HPDE6-E6E7 (cell line): ENCODE data around the gene SAMD9L.

ENCODE experiments used
- DNase-seq: peaks from one replicate; pipeline ENCODE4 v3.0.0; 2011; ENCODE audit warnings: missing footprints; ENCODE audit errors: extremely low spot score

SAMD9L gene

GRCh38 chr7:93148144-93148543, at the start of gene SAMD9L:
Gene SAMD9L (minus strand): TSS chr7:93148385. CDS start chr7:93135971, 12,414 bp downstream.
- DNase-seq: peak; percentile 31

GRCh38 chr7:93196336-93196735, 48.2 kb upstream of the SAMD9L start:
- DNase-seq: no peak

DNA sequence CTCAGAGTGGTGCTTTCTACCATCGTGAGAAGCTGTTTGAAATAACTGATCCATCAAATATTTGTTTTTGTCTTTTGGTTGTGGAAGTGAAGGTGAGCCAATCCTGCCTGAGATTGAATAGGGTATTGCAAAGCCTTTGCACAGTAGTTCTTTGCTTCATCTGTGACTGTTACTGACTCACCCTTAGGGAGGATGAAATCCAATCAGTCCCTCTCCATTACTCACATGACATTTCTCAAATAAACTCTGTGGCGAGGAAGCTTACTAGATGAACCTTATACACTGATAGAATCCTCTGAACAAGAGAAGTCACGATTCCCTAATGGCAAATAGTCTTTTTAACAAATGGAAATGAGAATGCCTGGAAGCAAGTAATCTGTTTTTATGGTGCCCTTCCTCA, 46.2 kb upstream of the SAMD9L start:
- peak; percentile 12 for DNase-seq

GRCh38 chr7:93188870-93189634, 40.9 kb upstream of the SAMD9L start:
- no peak for DNase-seq

DNA sequence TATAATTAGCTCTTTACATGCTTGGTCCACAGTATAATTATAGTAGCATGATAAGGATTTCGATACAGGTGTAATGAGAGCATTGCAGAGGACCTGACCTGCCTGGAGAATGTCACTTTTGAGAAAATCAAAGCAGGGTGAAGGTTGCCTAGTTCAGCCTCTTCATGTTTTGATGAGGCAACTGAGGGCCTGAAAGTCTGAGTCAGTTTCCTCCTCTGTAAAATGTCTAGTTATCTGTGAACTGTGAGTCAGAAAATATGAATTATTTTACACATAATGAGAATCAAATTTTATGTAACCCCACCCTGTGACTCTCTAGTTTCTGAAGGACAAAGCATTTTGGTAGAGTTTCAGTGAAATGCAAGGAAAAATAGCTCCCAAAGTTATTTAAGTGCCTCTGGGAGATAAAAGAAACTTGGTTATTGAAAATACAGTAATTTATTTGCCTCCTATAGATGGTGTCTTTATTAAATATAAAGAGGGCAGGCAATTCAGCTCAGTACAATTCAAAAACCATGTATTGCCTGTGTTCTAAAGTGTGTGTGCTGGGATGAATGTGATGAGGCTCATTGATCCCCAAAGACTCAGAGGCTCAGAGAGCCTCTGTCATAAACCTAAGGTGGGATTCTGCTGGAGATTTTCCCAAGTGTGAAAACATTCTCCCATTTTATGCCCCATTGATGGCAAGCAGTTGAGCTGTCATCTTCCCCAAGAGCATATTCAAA, 37.3 kb upstream of the SAMD9L start:
- DNase-seq: peak; percentile 28

DNA sequence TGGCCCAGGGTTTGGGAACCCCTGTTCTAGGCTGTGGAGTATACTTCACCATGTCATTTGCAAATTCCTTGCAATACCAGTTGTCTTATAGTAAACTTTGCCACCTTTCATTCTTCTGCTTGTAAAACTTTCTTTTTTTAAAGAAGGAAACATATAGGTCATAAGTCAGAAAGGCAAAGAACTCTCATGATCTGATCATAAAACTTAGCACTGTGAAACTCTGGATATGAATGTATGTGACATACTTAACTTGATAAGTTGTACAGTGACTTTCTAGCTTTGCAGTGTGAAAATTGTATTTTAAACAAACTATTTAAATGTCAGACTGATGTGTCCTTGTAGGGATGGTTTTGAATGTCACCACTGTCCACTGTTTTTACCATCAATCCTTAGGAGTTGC, 31.0 kb upstream of the SAMD9L start:
- DNase-seq: no peak

DNA sequence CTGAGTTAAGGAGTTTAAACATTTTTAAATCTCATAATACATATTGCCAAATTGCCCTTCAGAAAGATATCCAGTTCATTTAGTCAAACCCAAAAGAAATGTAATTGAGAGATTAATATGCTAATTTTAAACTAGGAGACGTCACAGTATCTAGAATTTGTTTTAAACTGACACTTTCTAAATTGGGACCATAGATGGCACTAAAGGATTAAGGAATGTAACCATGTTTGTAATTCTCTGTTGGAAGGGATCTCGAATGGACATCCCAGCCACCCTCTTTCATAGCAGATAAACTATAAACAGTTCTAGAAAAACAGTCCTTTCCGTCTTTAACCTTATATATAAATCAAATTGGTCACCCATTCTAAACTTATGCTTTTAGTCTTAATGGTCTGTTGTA, 30.0 kb upstream of the SAMD9L start:
- DNase-seq: peak; percentile 29

- DNase-seq: no peak
These were observed 28.9 kb upstream of the SAMD9L start for GRCh38 chr7:93176992-93177580.

DNA sequence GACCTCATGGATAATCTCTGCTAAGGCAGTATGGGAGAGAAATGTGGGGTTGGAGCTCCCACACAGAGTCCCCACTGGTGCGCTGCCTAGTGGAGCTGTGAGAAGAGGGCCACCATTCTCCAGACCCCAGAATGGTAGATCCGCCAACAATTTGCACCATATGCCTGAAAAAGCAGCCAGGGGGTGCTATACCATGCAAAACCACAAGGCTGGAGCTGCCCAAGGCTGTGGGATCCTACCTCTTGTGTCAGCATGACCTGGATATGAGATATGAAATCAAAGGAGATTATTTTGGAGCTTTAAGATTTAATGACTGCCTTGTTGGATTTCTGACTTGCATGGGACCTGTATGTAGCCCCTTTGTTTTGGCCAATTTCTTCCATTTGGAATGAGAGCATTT, 27.0 kb upstream of the SAMD9L start:
- DNase-seq: no peak

DNA sequence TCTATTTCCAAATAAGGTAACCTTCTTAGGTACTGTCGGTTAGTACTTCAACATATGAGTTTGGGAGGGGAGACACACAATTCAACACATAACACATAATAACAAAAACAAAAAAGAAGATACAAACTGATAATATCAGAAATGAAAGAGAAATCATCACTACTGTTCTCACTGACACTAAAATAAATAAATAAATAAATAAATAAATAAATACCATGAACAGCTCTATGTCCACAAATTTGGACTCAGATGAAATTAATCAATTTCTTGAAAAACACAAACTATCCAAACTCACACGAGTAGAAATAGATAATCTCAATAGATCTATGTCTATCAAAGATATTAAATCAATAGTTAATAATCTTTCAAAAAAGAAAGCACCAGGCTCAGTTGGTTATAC, 24.5 kb upstream of the SAMD9L start:
- DNase-seq: no peak

DNA sequence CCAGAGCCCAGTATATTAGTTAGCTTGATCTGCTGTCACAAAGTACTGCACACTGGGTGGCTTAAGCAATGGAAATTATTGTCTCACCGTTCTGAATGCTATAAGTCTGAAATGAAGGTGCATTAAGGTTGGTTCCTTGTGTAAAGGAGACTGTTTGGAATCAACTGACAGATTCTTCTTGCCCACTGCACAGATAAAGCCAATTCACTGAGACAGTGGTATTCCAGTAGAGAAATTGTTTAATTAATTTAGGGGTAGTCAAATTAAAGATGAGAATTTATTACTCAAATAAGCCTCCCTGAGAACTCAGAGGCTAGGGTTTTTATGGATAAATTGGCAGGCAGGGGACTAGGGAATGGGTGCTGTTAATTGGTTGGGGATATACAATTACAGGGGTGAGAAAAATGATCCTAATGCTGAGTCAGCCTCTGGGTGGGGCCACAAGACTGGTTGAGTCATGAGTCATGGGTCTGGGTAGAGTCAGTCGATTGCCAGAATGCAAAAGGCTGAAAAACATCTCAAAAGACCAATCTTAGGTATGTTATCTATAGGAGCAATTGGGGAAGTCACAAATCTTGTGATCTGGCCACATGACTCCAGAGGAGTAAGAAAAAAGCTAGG, 23.5 kb upstream of the SAMD9L start:
- DNase-seq: no peak

DNA sequence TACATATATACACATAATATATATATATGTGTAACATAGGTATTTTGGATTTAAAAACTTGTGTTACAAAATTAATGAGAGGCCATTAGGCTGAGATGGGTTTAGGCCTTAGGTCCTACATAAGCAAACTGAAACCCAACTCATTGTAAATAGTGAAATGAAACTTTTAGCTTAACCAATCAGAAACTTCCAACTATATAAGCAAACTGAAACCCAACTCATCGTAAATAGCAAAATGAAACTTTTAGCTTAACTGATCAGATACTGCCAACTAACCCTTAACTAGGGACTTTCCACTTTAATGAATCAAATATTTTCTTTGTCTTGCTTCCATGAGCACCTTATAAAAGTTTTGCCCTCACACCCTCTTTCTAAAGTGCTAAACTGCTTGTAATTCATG, 17.3 kb upstream of the SAMD9L start:
- DNase-seq: no peak

DNA sequence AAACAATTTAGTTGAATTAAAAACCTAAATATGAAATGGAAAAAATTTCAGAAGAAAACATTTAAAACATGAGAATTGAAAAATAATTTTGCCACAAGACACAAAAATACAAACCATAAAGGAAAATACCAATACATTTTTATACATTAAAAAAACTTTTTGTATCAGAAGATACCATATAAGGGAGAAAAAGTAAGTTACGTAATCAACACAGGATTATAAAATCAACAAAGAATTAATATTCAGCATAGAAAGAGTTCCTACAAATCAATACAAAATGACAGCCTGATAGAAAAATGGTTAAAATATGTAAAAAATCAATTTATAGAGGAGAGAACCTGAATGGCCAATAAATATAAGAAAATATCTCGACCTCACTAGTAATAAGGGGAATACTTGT, 16.6 kb upstream of the SAMD9L start:
- DNase-seq: no peak

- DNase-seq: no peak
These were observed 13.1 kb upstream of the SAMD9L start for GRCh38 chr7:93161181-93161762.

- DNase-seq: no peak
These were observed 12.2 kb upstream of the SAMD9L start for GRCh38 chr7:93160410-93160809.

DNA sequence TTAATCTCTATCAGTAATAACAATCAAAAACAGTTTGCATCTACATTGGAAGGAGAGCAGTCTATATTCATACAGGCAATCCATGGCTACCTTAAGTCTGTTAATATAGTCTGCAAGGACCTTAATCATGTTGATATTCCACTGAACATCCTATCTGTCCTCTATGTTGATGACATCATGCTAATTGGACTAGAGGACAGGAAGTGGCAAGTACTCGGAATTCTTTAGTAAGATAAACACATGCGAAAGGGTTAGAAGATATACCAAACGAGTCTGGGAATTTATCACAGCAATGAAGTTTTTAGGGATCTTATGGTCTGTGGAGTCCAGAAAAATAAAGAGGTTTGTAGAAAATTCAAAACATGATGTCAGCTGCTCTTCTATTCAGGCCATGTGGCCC, 11.3 kb upstream of the SAMD9L start:
- DNase-seq: no peak

DNA sequence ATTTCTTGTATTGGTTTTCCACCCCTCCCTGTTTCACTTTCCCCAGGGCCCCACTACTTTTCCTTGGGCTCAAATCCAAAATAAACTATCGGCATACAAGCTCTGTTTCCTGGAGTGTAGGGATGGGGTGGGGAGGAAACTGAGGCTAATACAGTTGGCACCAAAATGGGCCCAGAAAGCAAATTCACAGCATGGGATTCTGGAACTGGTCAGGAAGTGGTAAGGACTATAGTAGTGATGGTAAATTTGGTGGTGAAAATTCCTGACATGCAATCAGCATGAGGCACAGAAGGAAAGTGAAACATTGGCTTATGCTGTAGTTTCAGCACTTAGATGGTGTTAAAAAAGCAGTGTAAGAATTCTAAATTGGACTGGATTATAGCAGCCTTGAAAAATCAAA, 8.7 kb upstream of the SAMD9L start:
- DNase-seq: no peak

GRCh38 chr7:93150200-93150835, 2.1 kb upstream of the SAMD9L start:
- DNase-seq: no peak

DNA sequence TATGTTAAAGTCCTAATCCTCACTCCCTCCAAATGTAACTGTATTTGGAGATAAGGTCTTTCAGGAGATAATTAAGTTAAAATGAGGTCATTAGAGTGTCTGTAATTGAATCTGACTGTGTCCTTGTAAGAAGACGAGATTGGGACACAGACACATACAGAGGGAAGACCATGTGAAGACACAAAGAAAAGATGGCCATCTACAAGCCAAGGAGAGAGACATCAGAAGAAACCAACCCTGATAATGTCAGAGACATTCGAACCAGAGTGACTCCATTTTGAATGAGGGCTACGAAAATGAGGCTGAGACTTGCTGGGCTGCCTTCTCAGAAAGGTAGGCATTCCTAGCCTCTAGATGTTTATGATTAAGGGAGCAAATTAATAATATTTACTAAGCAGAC, 542 bp upstream of the SAMD9L start:
- DNase-seq: no peak

GRCh38 chr7:93147363-93147762, 822 bp downstream of the SAMD9L start:
- peak; percentile 14 for DNase-seq

DNA sequence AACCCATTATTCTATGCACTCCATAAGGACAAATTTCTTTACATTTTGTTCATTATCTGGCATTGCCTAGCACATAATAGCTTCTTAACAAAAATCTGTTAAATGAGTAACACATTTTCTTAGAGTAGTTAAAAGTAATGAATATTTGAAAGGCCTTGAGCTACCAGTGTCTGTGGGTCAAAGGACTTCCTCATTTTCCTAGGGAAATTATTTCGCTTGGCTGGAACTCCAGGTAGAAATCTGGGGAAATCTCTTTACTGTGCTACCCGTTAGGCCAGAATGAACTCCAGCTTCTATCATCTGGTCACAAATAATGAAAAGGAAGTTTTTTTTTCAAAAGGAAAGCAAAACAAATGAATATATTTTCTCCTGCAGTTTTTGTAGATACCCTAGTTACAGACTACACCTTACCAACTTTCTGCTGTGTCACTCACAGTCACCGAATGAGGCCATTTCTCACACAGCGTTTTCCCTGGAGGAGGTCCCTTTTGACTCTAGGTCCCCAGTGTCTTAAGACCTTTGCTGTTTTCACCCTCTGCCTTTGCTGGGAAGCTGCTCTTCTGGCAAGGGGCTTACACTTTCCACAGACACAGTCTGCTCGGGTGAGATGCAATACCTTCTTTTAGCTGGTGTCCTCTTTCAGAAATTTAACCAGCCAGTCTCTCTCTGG, 1.6 kb downstream of the SAMD9L start:
- no peak for DNase-seq
